B cell (primary cell): ENCODE results near the gene WDR1. TPM values are rescaled to one million over a fixed set of nuclear protein-coding genes. Genes with fewer than 3 reads are reported as not detected.

Experiments used
- ATAC-seq: fragments of 200-7000 bp; cut with Tn5 transposase; one replicate; pipeline ENCODE4 v1.10.0; 2021; ENCODE audit warnings: low read depth, mild to moderate bottlenecking, moderate number of reproducible peaks, moderate library complexity
- CTCF ChIA-PET: fragments of 350-600 bp; sonication (Branson Sonifier 250); formaldehyde crosslinking; loops from one replicate; lab custom pipeline; 2021; ENCODE audit warnings: antibody characterized with exemption, inconsistent platforms; lab: Charles Lee
- POLR2A ChIA-PET: fragments of 350-600 bp; sonication (Branson Sonifier 250); formaldehyde crosslinking; loops from one replicate; lab custom pipeline; 2021; ENCODE audit warnings: antibody characterized with exemption; lab: Charles Lee
- DNase-seq: peaks from one replicate; pipeline ENCODE4 v3.0.0; 2013
- H2AFZ ChIP-seq: 2 replicates; pipeline ENCODE4 v1.6.1; 2012; ENCODE audit warnings: mild to moderate bottlenecking, low read depth, low read length; ENCODE audit not compliant: insufficient read depth, poor library complexity, severe bottlenecking
- H3K27ac ChIP-seq, 2 donors: 1 replicate in 1 of 2; 2 replicates in 1 of 2; pipeline ENCODE4 v1.5.1; 2012 to 2013; ENCODE audit warnings: low read length in 2 of 2, mild to moderate bottlenecking in 2 of 2, moderate library complexity in 1 of 2
- H3K27me3 ChIP-seq, 4 experiments: fragments of 200-600 bp in 1 of 4; sonication (generic) in 1 of 4; replicated peaks in 1 of 4; 1 replicate in 2 of 4; 2 replicates in 2 of 4; pipeline versions ENCODE4 v1.6.1 to v1.7.0; 2013 to 2016; ENCODE audit warnings: low read length in 3 of 4, mild to moderate bottlenecking in 2 of 4, mixed read lengths in 1 of 4, moderate library complexity in 1 of 4; ENCODE audit not compliant: insufficient read depth in 4 of 4, control insufficient read depth in 3 of 4; ENCODE audit errors: control extremely low read depth in 1 of 4
- H3K36me3 ChIP-seq, 2 experiments: replicated peaks in 1 of 2; 1 replicate in 1 of 2; 2 replicates in 1 of 2; pipeline versions ENCODE4 v1.6.1 to v1.7.1; 2013; ENCODE audit warnings: low read length in 1 of 2; ENCODE audit not compliant: insufficient read depth in 2 of 2, control insufficient read depth in 1 of 2; ENCODE audit errors: control extremely low read depth in 1 of 2, extremely low read depth in 1 of 2
- H3K4me1 ChIP-seq, 2 donors: fragments of 200-600 bp in 1 of 2; sonication (generic) in 1 of 2; 1 replicate in 1 of 2; 2 replicates in 1 of 2; pipeline versions ENCODE4 v1.5.1 to v1.6.1; 2013 to 2017; ENCODE audit warnings: low read length in 2 of 2; ENCODE audit not compliant: control insufficient read depth in 2 of 2, insufficient read depth in 2 of 2
- H3K4me2 ChIP-seq: replicated peaks from 2 replicates; pipeline ENCODE3; 2012; ENCODE audit warnings: mild to moderate bottlenecking, low read depth, low read length; ENCODE audit not compliant: poor library complexity, severe bottlenecking
- H3K4me3 ChIP-seq, 5 experiments: fragments of 200-600 bp in 1 of 5; sonication (generic) in 1 of 5; 1 replicate in 3 of 5; 2 replicates in 2 of 5; pipeline versions ENCODE4 v1.5.1 to v1.7.0; 2011 to 2016; ENCODE audit warnings: low read length in 4 of 5, mild to moderate bottlenecking in 4 of 5, low read depth in 2 of 5, control low read depth in 1 of 5, moderate library complexity in 1 of 5; ENCODE audit not compliant: insufficient read depth in 1 of 5; ENCODE audit errors: control extremely low read depth in 1 of 5, extremely low read depth in 1 of 5
- H3K79me2 ChIP-seq: fragments of 200-600 bp; sonication (generic); one replicate; pipeline ENCODE4 v1.6.0; 2016; ENCODE audit warnings: low read length; ENCODE audit not compliant: control insufficient read depth, insufficient read depth
- H3K9ac ChIP-seq: fragments of 200-600 bp; sonication (generic); 2 replicates; pipeline ENCODE4 v1.6.1; 2017; ENCODE audit warnings: mild to moderate bottlenecking, low read length, moderate library complexity
- H3K9me3 ChIP-seq, 3 donors: one replicate each; pipeline versions ENCODE4 v1.6.1 to v1.7.1; 2013; ENCODE audit warnings: low read length in 2 of 3; ENCODE audit not compliant: control insufficient read depth in 2 of 3, insufficient read depth in 1 of 3; ENCODE audit errors: control extremely low read depth in 1 of 3
- H4K20me1 ChIP-seq: 2 replicates; pipeline ENCODE4 v1.6.0; 2012; ENCODE audit warnings: mild to moderate bottlenecking, low read length; ENCODE audit not compliant: insufficient read depth, control insufficient read depth, poor library complexity, severe bottlenecking
- H3K27ac Mint-ChIP-seq: one replicate; pipeline ENCODE4 v1.8.0; 2021; ENCODE audit warnings: mixed read lengths
- H3K27me3 Mint-ChIP-seq: one replicate; pipeline ENCODE4 v1.8.0; 2021; ENCODE audit warnings: mixed read lengths
- H3K4me1 Mint-ChIP-seq: one replicate; pipeline ENCODE4 v1.8.0; 2021; ENCODE audit warnings: mixed read lengths
- H3K4me3 Mint-ChIP-seq: one replicate; pipeline ENCODE4 v1.8.0; 2021; ENCODE audit warnings: mixed read lengths
- H3K9me3 Mint-ChIP-seq: one replicate; pipeline ENCODE4 v1.8.0; 2022; ENCODE audit warnings: mixed read lengths; ENCODE audit not compliant: insufficient read depth
- EZH2 ChIP-seq: IDR thresholded peaks from 2 replicates; pipeline ENCODE4 v1.6.1; 2012; ENCODE audit warnings: borderline replicate concordance, low read depth, mild to moderate bottlenecking, moderate library complexity, low read length; ENCODE audit not compliant: insufficient read depth, poor library complexity, severe bottlenecking
- WGBS: methylation state at CpG from one replicate; pipeline ENCODE4 v1.1.5; 2013; ENCODE audit warnings: missing lambda C conversion rate; ENCODE audit not compliant: insufficient coverage; 5-methylcytosine and 5-hydroxymethylcytosine counted together
- intact Hi-C: fragments of 100-400 bp; cut with micrococcal nuclease; formaldehyde crosslinking; loops from one replicate; pipeline ENCODE4 v1.10.0; 2022
- polyA plus RNA-seq: library from polyadenylated mRNA; depleted of rRNA; stranded (reverse); fragments of >200 nt; gene quantifications from 2 replicates; pipeline ENCODE4 v1.2.3, GENCODE V29; 2012
- total RNA-seq, 2 donors: library from RNA; stranded (reverse); fragments of 120-200 nt in 1 of 2; gene quantifications; 1 replicate in 1 of 2; 2 replicates in 1 of 2; pipeline versions ENCODE4 v1.2.3 to v1.2.4, GENCODE V29; 2013 to 2022
- TF ChIP-seq, protein P1 (sequence below): fragments of 200-600 bp; IDR thresholded peaks from one replicate; pipeline ENCODE4 v1.8.0; 2022; ENCODE audit warnings: antibody characterized with exemption, mild to moderate bottlenecking

The WDR1 gene
- total and polyA plus RNA-seq, 2 donors (not counting 1 experiment from before 2014, with no cell fraction given) = 134 to 217 TPM

DNA sequence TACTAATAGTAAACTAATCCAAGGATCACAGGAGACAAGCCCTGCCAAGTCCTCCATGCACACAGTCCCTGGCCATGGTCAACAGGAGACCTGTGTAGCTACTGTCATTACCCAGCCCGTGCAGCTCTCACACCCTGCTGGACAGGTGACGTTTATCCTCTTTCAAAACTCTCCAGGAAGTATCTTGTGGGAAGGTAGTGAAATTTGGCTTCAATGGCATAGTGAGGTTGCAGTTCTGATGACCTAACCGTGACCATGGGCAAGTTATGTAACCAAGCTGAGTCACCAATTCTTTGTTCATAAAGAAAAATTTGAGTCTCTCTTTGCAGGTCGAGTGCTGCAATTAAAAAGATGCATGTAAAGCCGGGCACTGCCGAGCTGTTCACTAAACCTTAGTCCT is 84.0 kb downstream of the WDR1 start:
- H3K27ac ChIP-seq = no peak overlapping the region
- peak overlapping the region; percentile 35 for H3K4me2 ChIP-seq
- intact Hi-C loops = no loop called here
- H3K9ac ChIP-seq = no peak overlapping the region
- H2AFZ ChIP-seq = no peak overlapping the region
- ChIA-PET POLR2A (interaction anchor here (0.6 kb wide), 1 partner anchor 11 kb away, joined by 3 read pairs; no protein-coding TSS in a partner anchor), CTCF (interaction anchor here (1.1 kb wide), 1 partner anchor 16 kb away, joined by 5 read pairs; no protein-coding TSS in a partner anchor)
- Mint-ChIP-seq H3K27ac (no peak overlapping the region), H3K9me3 (no peaks in the 10 kb centered on the region), H3K27me3 (peaks cover 7% of the 10 kb centered on the region), H3K4me1 (peaks cover 21% of the 10 kb centered on the region), H3K4me3 (no peak overlapping the region)
- no peak for ATAC-seq
- H3K36me3 ChIP-seq = no peaks in the 10 kb centered on the region
- no peak overlapping the region for H3K4me3 ChIP-seq
- H4K20me1 ChIP-seq = no peaks in the 10 kb centered on the region
- TF ChIP-seq, protein P1, sequence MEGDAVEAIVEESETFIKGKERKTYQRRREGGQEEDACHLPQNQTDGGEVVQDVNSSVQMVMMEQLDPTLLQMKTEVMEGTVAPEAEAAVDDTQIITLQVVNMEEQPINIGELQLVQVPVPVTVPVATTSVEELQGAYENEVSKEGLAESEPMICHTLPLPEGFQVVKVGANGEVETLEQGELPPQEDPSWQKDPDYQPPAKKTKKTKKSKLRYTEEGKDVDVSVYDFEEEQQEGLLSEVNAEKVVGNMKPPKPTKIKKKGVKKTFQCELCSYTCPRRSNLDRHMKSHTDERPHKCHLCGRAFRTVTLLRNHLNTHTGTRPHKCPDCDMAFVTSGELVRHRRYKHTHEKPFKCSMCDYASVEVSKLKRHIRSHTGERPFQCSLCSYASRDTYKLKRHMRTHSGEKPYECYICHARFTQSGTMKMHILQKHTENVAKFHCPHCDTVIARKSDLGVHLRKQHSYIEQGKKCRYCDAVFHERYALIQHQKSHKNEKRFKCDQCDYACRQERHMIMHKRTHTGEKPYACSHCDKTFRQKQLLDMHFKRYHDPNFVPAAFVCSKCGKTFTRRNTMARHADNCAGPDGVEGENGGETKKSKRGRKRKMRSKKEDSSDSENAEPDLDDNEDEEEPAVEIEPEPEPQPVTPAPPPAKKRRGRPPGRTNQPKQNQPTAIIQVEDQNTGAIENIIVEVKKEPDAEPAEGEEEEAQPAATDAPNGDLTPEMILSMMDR = no peak
- TF ChIP-seq EZH2 = no peak
- WGBS = 58% methylated on average over 2 of the region's 6 CpGs
- no peaks in the 10 kb centered on the region for H3K9me3 ChIP-seq
- peaks cover 8 to 16% of the 10 kb centered on the region in 2 donors for H3K4me1 ChIP-seq
- no peaks in the 10 kb centered on the region for H3K79me2 ChIP-seq
- no peak for DNase-seq
- H3K27me3 ChIP-seq = peaks cover 0 to 6% (median 0%) of the 10 kb centered on the region in 4 experiments

DNA sequence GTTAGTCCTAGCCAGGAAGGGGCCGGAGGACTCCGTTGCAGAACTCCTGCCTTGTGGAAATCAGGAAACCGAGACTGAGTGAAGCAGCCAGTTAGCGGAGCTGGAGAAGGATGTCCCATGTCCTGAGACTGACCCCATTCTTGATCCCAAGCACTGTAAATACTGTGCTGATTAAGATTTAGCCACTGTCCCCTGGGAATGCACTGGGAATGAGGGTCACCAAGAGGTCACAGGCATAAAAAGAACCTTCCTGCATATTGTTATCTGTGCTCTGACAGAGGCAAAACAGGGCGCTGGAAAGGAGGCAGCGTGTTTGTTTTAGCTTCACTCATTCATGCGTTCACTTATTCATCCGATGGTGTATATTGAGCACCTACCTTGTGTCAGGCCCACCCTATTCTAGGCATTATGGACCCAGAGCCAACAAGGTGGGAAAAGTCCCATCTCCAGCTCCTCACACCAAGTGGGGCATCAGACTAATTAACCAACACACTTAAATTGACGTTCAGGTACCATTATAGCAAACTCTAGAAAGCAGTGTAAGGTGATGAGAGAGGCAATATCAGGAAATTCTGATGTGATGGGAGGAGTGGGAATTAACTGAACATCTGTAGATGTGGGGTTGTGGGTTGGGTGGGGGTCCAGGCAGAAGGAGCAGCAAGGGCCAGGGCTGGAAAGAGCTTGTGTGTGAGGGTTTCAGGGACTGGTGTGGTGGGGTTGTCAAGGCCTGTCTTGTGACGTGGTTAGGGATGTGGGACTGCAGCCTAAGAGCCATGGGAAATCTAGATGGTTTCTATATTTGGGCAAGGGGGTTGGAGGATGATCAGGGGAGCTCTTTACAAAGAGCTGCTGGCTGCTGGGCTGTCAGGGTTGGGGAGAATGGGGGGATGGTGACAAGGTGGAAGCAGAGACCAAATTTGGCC is 84.7 kb downstream of the WDR1 start:
- TF ChIP-seq, protein P1 = no peak
- no peak for TF ChIP-seq EZH2
- H3K27me3 Mint-ChIP-seq = peaks cover 13% of the 10 kb centered on the region
- H3K4me1 Mint-ChIP-seq = peaks cover 21% of the 10 kb centered on the region
- ChIA-PET CTCF (no interaction called here), POLR2A (no interaction called here)
- H3K9me3 ChIP-seq = no peaks in the 10 kb centered on the region
- no peaks in the 10 kb centered on the region for H4K20me1 ChIP-seq
- H3K27ac Mint-ChIP-seq = no peak overlapping the region
- no peak overlapping the region for H3K9ac ChIP-seq
- H3K4me3 Mint-ChIP-seq = no peak overlapping the region
- no peak for ATAC-seq
- H3K27me3 ChIP-seq = peaks cover 0 to 6% (median 0%) of the 10 kb centered on the region in 4 experiments
- no peaks in the 10 kb centered on the region for H3K79me2 ChIP-seq
- H3K4me2 ChIP-seq = no peak overlapping the region
- intact Hi-C loops = no loop called here
- H3K9me3 Mint-ChIP-seq = no peaks in the 10 kb centered on the region
- H3K4me3 ChIP-seq = no peak overlapping the region
- no peak overlapping the region for H3K27ac ChIP-seq
- 98% methylated on average over 9 of the region's 10 CpGs for WGBS
- no peak for DNase-seq
- H2AFZ ChIP-seq = no peak overlapping the region
- peaks cover 8 to 16% of the 10 kb centered on the region in 2 donors for H3K4me1 ChIP-seq
- H3K36me3 ChIP-seq = no peaks in the 10 kb centered on the region
